HG03460 (cell line): Measurements from ENCODE around the gene CLDN15.
A peak's percentile ranks its signal among the peaks of the same experiment; 100 is the strongest.
"Not testable (repeated sequence)": the region's sequence is repeated elsewhere in the genome, so short reads cannot be mapped to it uniquely, and the experiment has no call there.

ENCODE experiments used
- ATAC-seq: cut with Tn5 transposase; IDR thresholded peaks from one replicate; pipeline ENCODE4 v1.9.1; 2021; ENCODE audit not compliant: unreplicated experiment

Gene CLDN15

DNA sequence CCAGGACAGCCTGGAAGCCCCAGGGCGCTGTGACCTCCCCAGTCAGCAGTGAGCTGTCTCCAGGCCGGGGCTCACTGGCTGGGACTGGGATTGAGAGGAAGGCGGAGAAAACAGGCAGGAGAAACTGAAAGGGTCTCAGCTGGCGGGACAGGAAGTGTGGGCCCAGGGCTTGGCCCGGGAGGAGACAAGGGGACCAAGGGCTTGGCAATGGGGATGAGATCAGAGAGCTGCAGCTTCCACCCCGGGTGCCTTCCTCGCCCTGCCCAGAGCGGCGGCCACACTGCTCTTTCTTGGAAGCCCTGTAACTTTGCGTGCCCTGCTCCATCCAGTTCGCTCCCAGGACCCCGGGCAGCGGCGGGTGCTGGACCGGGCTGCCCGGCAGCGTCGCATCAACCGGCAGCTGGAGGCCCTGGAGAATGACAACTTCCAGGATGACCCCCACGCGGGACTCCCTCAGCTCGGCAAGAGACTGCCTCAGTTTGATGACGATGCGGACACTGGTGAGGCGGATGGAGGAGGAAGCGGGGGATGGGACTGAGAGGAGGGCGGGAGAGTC, 15.2 kb downstream of the CLDN15 start:
- no peak for ATAC-seq

DNA sequence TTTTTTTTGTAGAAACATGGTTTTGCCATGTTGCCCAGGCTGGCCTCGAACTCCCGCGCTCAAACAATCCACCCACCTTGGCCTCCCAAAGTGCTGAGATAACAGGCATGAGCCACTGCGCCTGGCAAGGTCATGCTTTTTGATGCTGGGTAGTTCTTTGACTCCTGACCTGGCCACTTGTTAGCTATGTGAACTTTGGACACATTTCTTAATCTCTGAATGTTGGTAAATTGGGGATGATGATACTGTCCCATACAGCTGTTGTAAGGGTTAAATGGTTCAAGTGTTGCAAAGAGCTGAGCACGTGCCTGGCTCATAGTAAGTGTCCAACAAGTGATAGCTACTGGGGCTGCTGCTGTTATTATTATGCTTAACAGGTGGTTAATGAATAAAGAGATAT, 17.3 kb downstream of the CLDN15 start:
- no peak for ATAC-seq

DNA sequence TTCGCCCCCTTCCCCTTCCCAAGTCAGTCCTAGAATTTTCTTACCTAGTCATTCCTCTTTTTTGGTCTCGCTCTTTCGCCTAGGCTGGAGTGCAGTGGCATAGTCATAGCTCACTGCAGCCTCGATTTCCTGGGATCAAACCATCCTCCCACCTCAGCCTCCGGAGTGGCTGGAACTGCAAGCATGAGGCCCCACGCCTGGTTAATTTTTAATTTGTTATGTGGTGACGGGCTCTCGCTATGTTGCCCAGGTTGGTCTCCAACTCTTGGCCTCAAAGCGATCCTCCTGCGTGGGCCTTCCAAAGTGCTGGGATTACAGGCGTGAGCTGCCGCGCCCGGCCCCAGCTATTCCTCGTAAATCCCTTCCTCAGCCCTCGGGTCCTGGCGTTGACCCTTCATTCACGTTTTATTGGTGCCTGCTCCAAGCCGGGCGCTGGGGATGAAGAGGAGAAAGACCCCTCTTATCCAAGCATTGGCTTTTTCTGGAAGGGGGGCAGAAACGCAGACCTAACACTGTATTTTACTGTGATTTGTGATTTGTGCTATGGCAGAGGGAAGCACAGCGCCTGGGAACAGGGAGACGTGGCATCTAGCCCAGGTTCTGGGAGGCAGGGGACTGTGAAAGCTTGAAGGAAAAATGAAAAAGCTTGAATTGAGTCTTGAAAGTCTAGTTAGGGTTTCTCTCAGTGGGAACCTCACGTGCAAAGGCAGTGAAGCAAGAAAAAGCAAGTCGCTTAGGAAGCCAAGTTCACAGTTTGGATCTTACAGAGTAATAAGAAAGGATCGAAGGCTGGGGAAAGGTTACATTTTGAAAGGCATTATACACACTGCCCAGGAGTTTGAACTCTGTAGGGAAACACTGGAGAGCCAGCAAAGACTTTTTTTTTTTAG, 19.1 kb downstream of the CLDN15 start:
- ATAC-seq = peak; percentile 8

DNA sequence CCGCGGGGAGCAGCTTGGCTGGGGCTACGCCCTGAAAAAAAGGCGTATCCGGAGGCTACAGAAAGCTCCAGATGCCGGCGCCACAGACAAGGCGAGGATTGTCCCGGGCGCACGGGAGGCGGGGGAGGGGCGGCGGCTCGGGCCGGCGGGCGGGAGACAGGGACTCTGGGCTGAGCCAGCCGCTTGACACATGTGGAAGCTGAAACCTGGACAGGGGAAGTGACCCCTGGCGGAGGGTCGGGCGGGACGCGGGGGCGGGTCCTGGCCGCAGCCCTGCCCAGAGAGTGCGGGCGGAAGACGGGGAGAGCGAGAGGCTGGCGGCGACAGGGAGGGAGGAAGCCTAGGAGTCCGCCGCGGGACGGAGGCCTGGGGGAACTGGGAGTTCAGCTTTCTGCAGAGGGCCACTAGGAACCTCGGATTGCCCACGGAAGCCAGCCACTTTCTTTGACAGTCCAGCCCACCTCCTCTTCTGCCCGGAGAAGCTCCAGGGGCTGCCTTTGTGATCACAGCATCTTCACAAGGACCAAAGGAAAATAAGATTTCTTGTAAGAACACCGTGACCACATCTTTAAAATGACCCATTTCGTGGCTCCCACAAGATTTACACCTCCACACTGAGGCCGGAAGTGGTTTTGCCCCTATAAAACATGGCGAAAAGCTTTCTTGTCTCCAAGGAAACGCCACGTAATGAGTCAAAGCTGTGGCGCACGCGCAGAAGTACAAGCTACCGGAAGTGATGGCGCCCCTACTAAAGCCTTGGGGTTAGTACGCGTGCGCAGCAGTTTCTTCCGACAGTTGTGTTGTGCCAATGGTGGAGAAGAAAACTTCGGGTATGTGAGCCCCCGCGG, 20.0 kb downstream of the CLDN15 start, which contains the start of the genes PLOD3 and ZNHIT1:
Gene PLOD3 (minus strand): TSS at position 194 of the 848 bp plus-strand sequence. CDS start 307 bp downstream, outside the sequence.
Gene ZNHIT1 (plus strand): TSS at position 778 of the 848 bp plus-strand sequence. CDS start 31 bp downstream, at position 809.
- ATAC-seq = peak; percentile 61

DNA sequence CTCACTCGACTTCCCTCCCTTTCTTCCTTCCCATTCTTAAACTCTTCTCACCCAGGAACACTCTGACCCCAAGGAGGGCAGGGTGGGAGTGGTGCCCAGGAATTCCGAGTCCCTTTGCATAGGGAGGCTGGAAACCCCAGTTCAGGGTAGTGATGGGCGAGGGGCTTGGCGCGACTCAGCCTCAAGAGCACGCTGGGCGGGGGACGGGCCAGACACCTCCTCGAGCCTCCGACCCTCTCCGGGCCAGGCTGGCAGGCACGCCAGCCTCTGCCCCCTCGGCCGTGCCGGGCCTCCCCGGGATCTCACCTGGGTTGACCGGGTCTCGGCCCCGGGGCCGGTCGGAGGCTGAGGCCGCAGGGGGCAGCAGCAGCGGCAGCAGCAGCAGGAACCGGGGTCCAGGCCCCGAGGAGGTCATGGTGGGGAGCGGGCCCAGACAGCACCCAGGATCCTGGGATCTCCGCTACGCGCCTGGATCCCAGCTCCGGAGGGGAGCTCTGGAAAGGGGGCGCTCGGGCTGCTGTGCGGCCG, 20.7 kb downstream of the CLDN15 start:
- peak; percentile 18 for ATAC-seq

DNA sequence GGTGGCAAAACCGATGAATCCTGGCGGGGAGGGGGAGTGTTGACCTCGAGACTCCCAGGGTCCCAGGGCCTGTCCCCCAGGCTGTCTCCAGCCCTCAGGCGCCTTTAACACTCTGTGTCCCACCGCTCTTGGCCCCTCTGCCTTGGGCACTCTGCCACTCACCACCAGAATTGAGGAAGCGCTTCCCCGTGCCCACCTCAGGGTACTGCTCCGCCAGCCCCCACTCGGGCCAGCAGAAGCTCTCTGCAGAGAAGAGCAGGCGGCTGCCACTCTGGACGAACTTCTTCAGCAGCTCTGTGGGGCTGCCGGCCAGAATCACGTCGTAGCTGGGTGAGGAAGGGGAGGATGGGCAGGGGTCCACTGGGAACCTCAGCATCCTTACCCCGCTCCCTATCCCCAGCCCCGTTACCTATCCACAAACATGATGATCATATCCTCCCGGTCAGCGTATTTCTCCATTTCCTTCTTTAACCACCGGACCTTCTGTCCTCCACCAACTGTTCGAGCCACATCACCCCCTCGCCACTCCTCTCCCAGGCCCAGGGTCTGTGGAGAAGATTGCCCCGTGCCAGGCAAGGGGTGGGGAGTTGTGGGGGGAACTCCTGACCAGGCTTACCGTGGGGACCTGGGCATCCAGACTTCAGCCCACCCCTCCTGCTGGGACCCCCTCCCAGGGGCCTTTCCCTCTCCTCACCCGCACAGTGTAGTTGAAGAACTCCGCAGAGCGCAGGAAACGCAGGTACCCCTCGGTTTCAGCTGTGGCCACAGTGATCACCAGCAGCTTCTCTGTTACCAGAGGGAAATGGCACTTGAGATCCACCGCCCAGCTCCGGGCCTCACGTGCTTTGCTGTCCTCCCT, 21.4 kb downstream of the CLDN15 start:
- no peak for ATAC-seq

DNA sequence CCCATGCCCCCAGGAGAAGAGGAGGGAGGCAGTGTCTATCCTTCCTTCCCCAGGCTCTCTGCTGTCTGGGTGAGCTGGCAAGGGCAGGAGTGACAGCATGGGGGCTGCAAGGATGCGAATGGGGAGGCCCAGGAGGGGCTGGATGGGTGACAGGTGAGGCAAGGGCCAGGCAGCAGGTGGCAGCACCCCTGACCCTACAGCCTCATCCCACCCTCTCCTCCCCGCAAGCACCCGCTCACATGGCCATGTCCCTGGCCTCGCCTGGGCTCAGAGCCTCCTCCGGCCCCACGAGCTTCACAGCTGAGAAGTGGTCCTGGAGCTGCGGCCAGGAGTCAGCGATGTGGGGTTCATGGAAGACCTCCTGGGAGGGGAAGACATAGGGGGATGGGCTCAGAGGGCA, 25.6 kb downstream of the CLDN15 start:
- ATAC-seq = no peak

DNA sequence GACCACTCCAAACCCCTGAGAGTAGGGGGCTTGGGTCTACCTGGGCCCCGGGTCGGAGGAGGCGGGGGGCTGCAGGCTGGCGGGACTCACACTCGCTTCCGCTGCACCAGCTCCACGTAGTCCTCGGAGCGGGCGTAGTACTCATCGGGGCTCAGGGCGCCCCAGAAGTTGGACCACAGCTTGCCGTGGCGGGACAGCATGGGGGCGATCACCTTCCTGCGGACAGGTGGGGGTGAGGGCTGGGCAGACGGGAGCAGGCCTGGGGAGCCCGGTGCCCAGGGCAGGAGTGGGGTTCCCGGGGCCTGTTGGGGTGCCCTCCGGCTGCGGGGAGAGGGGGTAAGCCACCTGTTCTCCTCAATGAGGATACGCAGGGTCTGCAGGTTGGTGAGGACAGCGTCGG, 26.1 kb downstream of the CLDN15 start:
- no peak for ATAC-seq

DNA sequence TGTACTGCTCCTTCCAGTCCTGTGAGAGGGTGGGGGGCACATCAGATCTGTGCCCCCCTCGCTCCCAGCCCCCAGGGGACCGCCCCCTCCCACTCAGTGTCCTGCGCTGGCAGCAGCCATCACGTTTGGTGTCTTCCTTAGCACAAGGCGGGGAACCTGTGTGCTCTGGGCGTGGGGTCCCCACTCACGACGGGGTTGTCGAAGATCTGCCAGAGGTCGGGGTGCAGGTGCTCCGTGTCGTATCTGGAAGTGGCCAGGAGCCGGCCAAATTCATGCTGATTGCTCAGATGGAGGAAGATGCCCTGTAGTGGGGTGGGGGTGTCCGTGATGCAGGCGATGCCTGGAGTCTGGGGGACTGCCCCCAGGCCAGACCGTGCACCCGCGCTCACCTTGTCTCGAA, 27.5 kb downstream of the CLDN15 start:
- no peak for ATAC-seq

DNA sequence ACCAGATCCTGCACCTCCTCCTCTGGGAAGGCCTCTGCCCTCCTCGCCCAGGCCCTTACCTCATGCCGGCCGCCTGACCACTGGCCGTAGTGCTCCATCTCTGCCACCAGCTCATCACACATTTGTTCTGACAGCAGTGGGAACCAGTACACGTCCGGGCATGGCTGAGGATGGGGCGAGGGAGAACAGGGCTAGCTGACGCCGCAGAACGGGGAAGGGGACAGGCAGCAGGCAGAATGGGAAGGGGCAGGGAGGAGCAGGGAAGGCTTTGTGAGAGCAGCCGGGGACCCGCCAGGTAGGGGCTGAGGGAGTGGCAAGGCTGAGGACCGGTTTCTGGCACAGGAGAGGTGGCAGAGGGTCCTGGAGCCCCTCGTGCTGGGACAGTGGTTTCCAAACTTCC, 28.8 kb downstream of the CLDN15 start:
- ATAC-seq = no peak

DNA sequence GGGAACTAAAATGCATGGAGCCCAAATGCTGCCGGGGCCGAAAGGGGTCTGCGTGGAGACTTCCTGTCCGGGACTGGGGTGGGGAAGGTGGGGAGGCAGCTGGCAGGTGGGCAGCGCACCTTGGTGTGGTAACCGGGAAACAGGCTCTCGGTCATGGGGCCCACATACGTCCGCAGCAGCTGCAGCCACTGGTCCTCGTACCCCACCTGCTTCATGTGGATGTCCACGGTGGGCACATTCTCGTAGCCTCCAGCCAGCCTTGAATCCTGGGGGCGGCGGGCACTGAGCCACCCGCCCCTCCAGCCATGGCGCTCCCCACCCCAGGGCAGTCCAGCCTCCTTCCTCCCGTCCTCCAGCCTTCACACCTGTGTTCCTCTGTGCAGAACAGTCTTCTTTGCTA, 30.1 kb downstream of the CLDN15 start:
- no peak for ATAC-seq

DNA sequence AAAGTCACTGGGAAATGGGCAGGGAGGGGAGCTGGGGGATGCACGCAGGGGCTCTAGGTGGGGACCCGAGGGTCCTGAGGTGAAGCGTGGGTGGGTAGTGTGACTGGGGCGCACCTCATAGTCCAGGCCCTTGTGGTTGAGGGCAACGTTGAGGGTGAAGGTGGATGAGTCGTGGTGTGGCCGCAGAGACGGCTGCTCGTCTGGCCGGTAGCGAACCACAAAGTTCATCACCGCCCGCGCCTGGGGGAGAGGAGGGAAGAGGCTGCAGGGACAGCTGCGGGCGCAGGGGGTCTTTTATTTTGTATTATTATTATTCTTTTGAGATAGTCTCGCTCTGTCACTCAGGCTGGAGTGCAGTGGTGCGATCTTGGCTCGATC, 30.9 kb downstream of the CLDN15 start:
- ATAC-seq = no peak

DNA sequence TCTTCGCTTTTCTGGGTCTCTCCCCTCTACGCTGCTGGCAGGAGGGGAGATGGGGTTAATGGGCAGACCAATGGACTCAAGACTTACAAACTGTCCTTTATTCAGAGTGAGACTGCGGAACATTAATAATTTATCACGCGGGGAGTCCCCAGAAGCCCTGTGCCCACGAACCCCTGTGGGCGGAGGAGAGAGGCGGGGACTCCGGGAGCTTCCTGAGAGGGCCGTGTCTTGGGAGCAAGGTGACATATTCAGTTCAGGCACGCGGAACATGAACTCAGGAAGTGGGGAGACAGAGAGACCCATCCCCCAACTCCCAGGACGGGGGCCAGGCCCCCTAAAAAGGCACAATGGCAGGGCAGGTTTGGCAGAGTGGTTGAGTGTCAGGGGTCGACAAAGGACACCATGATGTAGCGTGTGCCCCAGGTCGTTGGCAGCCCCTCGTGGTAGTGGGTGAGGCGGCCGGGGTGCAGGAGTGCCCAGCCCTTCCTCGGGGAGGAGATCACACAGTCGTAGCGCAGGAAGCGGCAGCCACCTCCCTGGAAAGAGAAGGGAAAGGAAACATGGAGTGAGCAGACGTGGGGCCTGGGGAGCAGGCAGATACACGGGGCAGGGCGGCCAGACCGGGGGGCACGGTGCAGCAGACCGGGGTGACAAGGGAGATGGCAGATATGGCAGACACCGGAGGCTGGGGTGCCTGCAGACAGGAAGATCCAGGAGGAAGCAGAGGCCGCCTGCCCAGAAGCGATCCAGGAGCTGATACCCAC, 31.5 kb downstream of the CLDN15 start:
- no peak for ATAC-seq

DNA sequence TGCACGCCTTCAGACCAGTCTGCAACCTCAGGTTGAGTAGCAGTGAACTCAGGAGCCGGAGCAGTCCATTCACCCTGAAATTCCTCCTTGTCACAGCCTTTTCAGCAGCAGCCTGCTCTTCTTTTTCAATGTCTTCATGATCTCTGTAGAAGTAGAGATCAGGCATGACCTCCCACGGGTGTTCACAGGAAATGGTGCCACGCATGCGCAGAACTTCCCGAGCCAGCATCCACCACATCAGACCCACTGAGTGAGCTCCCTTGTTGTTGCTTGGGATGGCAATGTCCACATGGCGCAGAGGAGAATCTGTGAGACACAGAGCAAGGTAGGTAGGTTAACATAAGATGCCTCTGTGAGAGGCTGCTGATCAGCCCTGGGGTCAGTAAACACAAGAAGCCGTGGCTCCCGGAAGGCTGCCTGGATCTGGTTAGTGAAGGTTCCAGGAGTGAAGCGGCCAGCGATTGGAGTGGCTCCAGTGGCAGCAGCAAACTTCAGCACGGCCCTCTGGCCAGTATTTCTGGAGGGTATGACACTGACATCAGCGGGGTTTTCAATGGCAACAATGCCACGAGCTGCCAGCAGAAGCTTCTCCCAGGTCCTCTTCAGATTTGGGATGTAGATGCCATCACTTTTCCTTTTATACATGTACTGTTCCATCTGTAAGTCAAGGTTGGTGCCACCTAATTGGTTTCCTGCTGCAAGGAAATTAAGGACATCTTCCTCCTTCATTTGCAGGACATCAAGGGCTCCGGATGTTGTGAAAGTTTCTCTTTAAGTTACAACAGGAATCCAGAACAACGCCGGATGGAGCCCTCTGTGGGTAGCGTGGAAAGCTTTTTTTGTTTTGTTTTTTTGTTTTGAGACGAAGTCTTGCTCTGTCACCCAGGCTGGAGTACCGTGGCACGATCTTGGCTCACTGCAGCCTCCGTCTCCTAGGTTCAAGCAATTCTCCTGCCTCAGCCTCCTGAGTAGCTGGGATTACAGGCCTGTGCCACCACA, 33.6 kb downstream of the CLDN15 start:
- ATAC-seq = not testable (repeated sequence)

DNA sequence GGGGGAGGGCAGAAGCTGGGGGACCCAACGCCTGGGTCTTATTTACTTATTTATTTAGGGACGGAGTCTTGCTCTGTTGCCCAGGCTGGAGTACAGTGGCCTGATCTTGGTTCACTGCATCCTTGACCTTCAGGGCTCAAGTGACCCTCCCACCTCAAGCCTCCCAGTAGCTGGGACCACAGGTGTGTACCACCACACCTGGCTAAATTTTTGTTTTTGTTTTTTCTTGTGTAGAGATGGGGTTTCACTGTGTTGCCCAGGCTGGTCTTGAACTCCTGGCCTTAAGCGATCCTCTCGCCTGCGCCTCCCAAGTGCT, 35.0 kb downstream of the CLDN15 start:
- no peak for ATAC-seq

DNA sequence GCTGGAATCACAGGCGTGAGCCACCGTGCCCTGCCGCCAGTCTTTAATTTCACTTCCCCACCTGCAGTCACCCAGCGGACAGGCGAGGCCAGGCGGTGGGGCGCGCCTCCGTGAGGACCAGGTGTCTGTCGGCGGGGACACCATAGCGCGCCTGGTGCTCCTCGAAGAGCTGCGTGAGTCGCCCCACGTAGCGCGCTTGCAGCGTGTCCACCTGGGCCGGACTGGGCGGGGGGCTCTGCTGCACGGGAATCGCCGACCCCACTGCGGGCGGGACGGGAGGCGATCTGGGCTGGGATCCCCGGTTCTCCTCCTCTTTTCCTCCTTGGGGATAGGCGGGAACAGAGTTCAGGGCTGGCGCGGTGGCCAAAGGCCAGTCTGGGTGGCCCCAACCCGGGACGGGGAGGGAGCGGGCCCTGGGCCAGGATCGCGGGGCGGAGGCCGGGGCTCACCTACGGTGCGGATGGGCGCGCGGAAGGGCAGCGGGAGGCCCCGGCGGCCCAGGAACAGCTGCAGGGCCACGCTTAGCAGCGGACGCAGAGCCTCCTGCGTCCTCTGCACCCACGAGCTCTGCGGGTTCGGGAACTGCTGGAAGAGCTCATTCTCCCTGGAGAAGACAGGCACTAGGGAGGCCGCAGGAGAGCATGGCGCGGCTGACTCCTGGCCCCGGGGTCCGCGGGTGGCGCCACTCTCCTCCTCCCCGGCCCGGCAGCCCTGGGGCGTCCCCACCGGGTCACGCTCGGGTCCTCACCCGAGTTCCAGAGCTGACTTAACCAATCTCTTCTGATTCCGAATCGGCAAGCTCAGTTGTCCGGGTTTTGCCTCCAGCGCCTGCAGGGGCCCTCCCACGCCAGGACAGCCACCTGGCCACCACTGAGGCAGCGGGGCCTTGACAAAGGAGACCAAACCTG, 35.7 kb downstream of the CLDN15 start:
- ATAC-seq = no peak

DNA sequence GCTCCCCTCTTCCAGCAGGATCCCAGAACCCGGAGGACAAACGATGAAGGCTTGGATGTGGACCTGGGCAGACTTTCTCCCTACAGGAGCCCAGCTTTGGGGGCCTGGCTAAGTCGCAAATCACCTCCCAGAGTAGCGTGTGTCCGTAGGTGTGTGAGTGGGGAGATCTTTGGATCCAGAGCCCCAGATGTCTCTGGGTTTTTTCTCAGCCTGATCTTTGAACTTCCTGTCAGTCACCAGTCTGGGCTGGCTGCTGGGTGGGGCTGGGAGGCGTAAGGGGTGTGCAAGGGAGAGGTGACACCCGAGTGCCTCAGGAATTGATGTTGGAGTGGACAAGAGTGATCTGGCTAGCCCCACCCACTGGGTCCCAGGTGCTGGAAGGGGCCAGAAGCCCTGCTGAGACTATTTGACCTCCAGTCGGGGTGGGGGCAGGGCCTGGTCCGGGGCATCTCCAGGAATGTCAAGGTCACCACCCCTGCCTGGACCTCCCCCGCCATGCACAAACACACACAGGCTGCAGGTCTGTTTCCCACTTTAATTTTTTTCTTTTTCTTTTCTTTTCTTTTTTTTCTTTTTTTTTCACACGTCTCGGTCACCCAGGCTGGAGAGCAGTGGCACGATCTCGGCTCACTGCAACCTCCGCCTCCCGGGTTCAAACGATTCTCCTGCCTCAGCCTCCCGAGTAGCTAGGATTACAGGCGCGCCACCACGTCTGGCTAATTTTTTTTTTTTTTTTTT, 36.6 kb downstream of the CLDN15 start, which contains the start of gene MOGAT3:
Gene MOGAT3 (minus strand): TSS at position 175 of the 738 bp plus-strand sequence. CDS start 182 bp downstream, outside the sequence.
- ATAC-seq = no peak
